C1 segment of cervical spinal cord (tissue), 14 donors: ENCODE results near the gene LETM1.
A peak's percentile ranks its signal among the peaks of the same experiment; 100 is the strongest.

Source experiments
- DNase-seq, 14 donors: peaks; one replicate each; lab custom pipeline; 2025; lab: John Stamatoyannopoulos, UW

Gene LETM1

GRCh38 chr4:1826531-1827350 lies 29.2 kb downstream of the LETM1 start:
- DNase-seq: no peak

- no peak for DNase-seq
Observed at GRCh38 chr4:1825326-1825725, 30.6 kb downstream of the LETM1 start.

GRCh38 chr4:1824746-1825145 lies 31.2 kb downstream of the LETM1 start:
- DNase-seq: no peak

DNA sequence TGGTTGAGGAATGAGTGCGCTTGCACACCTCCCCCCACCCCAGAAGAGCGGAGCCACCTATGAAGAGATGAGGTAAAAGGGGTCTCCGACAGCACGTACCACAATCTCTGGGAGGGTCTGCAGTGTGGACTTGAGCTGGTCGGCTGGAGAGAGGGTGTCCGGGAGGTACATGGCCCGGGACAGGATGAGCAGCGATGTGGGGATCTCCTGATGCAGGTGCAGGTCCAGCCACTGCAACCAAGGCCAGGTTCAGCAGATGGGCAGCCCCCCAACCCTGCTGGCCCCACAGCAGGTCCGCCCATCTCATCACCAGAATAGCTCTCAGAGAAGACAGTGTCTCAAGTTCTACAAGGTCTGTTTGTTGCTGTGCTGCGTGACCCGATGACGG lies 32.4 kb downstream of the LETM1 start:
- no peak for DNase-seq

- no peak for DNase-seq
Observed at GRCh38 chr4:1822568-1823544, 33.1 kb downstream of the LETM1 start.

DNA sequence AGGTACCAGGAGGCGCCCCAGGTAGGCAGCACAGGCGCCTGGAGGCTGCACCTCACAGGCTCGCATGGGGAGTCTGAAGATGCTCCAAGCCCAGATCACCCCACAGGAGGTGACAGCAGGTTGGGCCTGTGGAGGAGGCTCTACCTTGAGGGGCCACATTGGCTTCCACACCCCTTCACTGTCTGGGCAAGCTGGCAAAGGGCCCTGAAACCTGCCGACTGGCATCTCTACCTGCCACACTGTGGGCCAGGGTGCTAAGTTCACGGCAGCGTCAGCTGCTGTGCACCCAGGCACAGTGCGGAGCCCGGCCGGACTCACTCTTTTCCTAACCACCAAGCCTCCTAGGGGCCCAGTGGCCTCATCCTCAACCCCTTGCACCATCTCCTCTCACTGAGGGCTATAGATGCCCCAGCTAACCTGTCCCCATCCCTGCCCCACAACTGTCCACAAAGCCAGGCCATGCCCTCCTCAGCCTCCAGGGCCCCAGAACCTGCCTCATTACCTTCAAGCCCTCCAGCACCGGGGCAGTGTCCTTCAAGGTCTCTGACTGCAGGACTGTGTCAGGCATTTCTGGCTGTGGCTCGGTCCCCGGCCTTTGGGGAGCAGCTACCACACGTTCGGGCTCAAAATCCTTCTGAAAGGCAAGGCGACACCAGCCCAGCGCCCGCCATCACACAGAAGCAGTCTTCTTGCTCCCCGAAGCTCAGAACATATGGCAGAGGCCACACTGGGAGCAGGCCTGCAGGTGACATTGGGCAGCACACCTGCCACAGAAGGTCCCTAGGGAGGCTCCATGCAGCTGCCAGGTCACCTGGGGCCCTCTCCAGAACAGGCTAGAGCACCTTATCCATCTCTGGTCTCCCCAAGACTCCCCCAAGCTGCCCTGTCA lies 34.0 kb downstream of the LETM1 start:
- no peak for DNase-seq

- no peak for DNase-seq
Observed at GRCh38 chr4:1819816-1820215, 36.1 kb downstream of the LETM1 start.

DNA sequence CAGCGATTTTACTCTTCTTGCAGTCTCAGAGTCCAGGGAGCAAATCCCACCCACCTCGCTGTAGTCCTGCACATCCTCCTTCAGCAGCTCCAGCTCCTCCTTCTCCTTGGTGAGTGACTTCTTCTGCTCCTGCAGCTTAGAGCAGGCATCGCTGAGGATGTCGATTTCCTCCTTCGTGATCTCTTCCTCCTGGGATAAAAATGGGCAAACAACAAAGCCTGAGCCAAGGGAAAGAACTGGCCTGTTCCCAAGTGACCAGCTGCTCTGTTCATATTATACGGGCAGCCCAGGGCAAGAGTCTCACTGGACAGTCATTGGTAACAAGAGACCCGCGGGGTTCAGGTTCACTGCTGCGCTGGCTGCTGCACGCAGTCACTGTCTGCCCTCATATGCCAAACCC lies 36.7 kb downstream of the LETM1 start:
- DNase-seq: peak in 1 of 14 donors; percentile 78

DNA sequence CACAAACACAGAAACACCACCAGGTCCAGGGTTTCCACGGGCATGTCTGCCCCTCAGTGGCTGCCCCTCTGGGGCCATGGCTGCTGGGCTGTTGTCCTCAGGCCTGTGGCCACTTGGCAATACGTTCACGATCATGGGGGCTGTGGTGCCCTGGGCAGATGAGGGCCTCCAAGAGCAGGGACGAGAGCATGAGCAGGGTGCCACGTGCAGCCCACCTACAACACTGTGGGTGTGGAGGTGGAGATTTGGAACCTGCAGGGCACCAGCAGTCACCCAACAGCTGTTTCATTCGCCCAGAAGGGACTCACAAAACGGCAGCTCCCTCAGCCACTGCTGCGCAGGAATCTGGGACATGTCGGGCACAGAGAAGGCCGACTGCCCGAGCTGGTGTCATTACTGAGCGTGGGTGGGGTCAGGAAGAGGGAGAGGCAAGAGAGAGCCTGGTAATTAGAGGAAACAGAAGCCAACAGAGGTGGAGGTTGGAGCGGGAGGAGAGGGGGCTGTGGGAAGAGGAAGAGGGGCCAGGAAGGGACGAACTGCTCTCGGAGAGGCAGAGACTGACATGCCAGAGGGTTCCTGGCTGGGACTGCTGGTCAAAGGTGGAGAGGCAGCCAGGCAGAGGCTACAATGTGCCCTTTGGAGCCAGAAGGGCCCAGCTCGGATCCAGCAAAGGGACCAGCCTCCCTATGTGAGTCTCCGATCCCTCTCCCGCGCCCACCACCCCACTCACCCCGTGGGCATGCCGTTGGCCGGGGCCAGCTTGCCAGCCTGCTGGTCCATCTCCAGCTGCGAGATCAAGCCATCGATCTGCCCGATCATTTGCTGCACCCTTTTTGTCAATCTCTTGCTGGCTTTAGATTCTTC lies 39.7 kb downstream of the LETM1 start:
- DNase-seq: no peak

DNA sequence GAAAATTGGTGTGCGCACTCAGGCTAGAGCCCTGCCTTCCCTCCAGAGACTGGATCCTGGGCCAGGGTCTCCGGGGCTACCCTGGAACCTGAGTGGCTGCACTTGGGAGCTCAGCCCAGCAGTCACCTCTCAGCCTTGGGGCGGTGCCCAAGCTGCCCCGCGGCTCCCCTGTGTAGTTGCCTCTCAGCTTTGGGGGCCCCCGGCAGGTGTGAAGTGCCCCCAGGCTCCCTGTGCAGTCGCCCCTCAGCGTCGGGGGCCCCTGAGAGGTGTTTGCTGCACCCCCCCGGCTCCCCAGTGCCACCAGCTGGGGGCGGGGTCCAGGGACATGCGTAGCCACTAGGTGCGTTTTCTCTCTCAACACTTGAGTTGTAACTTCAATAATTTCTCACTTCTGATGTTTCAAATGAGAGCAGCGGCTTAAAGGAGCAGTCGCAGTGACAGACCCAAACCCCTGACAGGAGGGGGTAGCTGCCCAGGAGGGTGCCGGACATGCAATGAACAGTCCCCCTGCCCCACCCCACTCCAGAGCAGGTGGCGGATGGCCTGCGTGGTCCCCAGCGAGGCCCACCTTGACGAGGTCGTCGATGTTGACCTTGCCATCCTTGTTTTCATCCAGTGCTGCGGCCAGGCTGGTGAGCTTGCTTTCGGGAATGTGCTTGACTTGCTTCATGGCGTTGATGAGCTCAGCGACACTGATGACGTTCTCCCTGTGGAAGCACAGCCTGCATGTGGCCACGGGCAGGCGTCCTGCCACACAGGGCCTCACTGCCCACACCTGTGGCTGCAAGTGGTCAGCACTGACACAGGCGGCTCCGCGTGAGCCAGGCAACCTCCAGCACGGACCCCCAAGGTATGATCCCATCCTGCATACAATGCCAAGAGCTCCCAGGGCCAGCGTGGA lies 40.6 kb downstream of the LETM1 start:
- no peak for DNase-seq

DNA sequence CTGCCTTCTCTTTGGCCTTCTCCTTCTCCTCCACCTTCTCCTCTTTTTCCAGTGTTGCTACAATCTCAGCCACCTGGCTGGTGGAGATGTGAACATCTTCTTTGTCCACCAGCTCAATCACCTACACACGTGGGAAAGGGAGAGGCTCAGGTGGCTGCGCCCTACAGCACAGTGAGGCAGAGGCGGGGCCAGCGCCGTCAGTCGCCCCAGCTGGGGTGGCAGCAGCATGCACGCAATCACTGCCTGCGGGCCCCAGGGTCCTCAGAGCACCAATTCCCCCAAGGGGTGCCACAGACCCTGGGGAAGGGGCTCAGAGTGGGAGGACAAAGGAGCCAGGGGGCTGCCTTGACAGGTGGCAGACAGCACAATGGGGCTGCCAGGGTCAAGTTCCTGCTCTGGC lies 41.5 kb downstream of the LETM1 start:
- no peak for DNase-seq

- DNase-seq: no peak
Observed at GRCh38 chr4:1813915-1814314, 42.0 kb downstream of the LETM1 start.

DNA sequence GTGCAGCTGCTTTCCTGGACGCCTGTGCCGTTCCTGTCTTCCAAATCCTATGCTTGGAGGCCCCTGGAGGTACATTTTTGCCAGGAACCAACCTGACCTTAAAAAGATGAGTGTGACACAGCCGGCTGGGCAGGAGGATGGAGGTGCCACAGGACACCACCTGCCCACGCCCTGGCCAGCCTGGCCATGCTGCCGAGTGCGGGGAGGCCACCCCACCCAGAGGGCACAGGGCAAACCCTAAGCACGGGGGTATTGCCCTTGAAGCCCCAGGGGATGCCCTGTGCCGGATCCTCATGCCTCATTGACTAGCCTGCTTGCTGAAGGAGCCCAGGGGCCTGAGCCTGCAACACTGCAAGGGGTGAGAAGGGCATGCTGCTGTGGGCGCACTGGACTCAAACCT lies 42.7 kb downstream of the LETM1 start:
- DNase-seq: no peak

- DNase-seq: no peak
Observed at GRCh38 chr4:1812720-1813119, 43.2 kb downstream of the LETM1 start.

- DNase-seq: no peak
Observed at GRCh38 chr4:1810765-1811164, 45.2 kb downstream of the LETM1 start.

- DNase-seq: peak in 13 of 14 donors; percentile 32 to 89 (median 61)
Observed at GRCh38 chr4:1809754-1810502, 46.0 kb downstream of the LETM1 start.

DNA sequence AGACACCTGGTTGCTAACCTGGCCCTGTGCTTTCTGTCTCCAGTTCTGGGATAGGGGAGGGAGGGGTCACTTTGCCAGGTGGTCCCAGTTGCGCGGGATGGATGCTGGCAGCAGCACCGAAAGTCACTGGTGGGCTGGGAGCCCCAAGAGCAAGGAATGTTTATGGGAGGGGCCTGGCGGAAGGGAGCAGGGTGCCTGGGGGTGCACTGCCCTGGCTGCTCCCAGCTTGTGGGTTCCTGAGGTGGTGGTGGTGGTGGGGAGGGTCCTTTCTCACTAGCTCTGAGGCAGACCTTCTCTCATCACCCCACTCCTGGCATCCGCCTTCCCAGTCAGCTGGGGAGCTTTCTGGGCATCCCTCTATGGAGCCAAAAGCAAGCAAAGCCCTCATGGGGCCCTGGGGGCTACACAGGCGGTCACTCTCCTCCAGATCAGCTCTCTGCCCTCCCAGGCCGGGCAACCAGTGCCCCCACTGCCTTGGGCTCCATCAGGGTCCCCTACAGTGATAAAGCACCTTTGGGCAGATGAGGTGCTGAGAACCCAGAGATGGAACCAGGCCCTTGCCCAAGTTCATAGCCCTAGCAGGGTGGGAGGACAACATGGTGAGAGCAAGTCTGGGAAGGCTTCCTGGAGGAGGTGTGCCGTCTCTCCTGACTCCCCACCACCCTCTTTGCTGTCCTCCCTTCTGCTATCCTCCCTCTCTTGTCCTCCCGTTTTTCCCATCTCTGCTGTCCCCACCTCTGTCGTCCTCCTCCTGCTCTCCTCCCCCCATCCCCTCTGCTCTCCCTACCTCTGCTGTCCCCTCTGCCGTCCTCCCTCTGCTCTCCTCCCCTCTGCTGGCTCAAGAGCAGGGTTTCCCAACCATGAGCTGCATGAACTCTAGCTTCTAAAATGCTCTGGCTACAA lies 46.9 kb downstream of the LETM1 start:
- no peak for DNase-seq

- DNase-seq: no peak
Observed at GRCh38 chr4:1808396-1808795, 47.6 kb downstream of the LETM1 start.
